ENCODE results near the gene TTC22.

The TTC22 gene

GRCh38 chr1:54751426-54751825 is 49.7 kb downstream of the TTC22 start:
- DNase-seq (ENCODE audit: low spot score): no peak

- DNase-seq (ENCODE audit: low spot score): no peak
These were observed 50.5 kb downstream of the TTC22 start for GRCh38 chr1:54750596-54750995.

GRCh38 chr1:54748094-54748835 is 52.9 kb downstream of the TTC22 start:
- DNase-seq (ENCODE audit: low spot score): no peak

- no peak for DNase-seq (ENCODE audit: low spot score)
These were observed 55.3 kb downstream of the TTC22 start for GRCh38 chr1:54745864-54746263.

GRCh38 chr1:54745274-54745673 is 55.8 kb downstream of the TTC22 start:
- no peak for DNase-seq (ENCODE audit: low spot score)

- DNase-seq (ENCODE audit: low spot score): no peak
These were observed 56.4 kb downstream of the TTC22 start for GRCh38 chr1:54744696-54745095.

- no peak for DNase-seq (ENCODE audit: low spot score)
These were observed 57.5 kb downstream of the TTC22 start for GRCh38 chr1:54743416-54744226.

GRCh38 chr1:54742282-54742681 is 58.8 kb downstream of the TTC22 start:
- DNase-seq (ENCODE audit: low spot score): no peak

- no peak for DNase-seq (ENCODE audit: low spot score)
These were observed 59.6 kb downstream of the TTC22 start for GRCh38 chr1:54741531-54741930.

GRCh38 chr1:54738244-54738643 is 62.9 kb downstream of the TTC22 start:
- no peak for DNase-seq (ENCODE audit: low spot score)

- no peak for DNase-seq (ENCODE audit: low spot score)
These were observed 64.4 kb downstream of the TTC22 start for GRCh38 chr1:54736685-54737084.

All from left forelimb (tissue), 1 donor.